Spinal cord (tissue), 10 donors: Measurements from ENCODE around the gene MAFG. TPM values are rescaled to one million over a fixed set of nuclear protein-coding genes. Genes with fewer than 3 reads are reported as not detected.

Experiments
- DNase-seq, 6 donors: peaks; one replicate each; pipeline versions ENCODE4 v3.0.0 to v3.0.0-alpha.2; 2013 to 2015; ENCODE audit warnings: low spot score in 6 of 6, low read depth in 4 of 6
- H3K27ac ChIP-seq: one replicate; pipeline ENCODE4 v1.5.1; 2013; ENCODE audit warnings: low read depth, low read length, control low read depth
- H3K27me3 ChIP-seq: one replicate; pipeline ENCODE4 v1.6.1; 2013; ENCODE audit warnings: low read length; ENCODE audit not compliant: control insufficient read depth, insufficient read depth
- H3K36me3 ChIP-seq: one replicate; pipeline ENCODE4 v1.6.1; 2013; ENCODE audit warnings: low read length; ENCODE audit not compliant: control insufficient read depth, insufficient read depth
- H3K4me1 ChIP-seq: one replicate; pipeline ENCODE4 v1.6.1; 2013; ENCODE audit warnings: low read length; ENCODE audit not compliant: control insufficient read depth, insufficient read depth
- H3K4me3 ChIP-seq: one replicate; pipeline ENCODE4 v1.5.1; 2013; ENCODE audit warnings: low read depth, low read length, control low read depth
- H3K9me3 ChIP-seq: one replicate; pipeline ENCODE4 v1.6.1; 2013; ENCODE audit warnings: low read length; ENCODE audit not compliant: control insufficient read depth, insufficient read depth
- WGBS: methylation state at CpG from one replicate; pipeline ENCODE4 v1.1.5; 2013; ENCODE audit warnings: missing lambda C conversion rate; ENCODE audit not compliant: insufficient coverage; 5-methylcytosine and 5-hydroxymethylcytosine counted together
- polyA plus RNA-seq, 2 donors: library from polyadenylated mRNA; unstranded; fragments of 120-200 nt; gene quantifications; one replicate each; pipeline ENCODE4 v1.2.1, GENCODE V29; 2013; ENCODE audit not compliant: insufficient read length in 2 of 2
- total RNA-seq, 2 donors: library from RNA; depleted of rRNA in 1 of 2; stranded (reverse); fragments of 120-200 nt in 1 of 2; fragments of >200 nt in 1 of 2; gene quantifications; one replicate each; pipeline versions ENCODE4 v1.2.3 to v1.2.4, GENCODE V29; 2013 to 2014
- donor health status: healthy.

Gene MAFG
- total and polyA plus RNA-seq, 4 donors: 10.8 to 24.2 (median 17.2) TPM

DNA sequence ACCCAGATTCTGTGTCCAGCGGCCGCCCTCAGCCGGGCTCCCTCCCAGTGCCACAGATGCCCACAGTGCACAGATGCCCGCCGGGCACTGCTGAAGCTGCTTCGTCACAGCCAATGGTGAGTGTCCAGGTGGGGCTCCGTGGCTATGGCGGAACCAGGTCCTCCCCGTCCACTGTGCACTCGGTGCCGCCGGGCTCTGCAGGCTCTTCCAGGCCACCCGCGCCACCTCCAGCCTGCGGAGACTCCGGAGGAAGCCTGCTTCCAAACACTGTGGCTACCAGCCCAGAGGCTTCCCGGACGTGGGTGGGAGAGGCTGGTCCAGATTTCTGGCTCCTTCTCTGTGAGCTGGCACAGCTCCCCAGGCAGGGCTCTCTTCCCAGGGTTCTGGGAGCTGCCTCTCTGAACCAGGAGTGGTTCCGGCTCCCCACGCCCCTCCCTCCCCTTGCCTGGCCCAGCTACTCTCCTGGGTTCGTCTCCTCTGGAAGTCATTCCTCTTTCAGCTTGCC is 12.4 kb upstream of the MAFG start:
- WGBS: 73% methylated on average over 21 of the region's 21 CpGs
- Histone ChIP-seq H3K36me3 (peaks cover 13% of the 10 kb centered on the region), H3K9me3 (no peaks in the 10 kb centered on the region), H3K4me3 (no peak overlapping the region), H3K27ac (no peak overlapping the region), H3K27me3 (peaks cover 2% of the 10 kb centered on the region), H3K4me1 (peaks cover 55% of the 10 kb centered on the region)
- peak in 1 of 6 donors; percentile 58 for DNase-seq

DNA sequence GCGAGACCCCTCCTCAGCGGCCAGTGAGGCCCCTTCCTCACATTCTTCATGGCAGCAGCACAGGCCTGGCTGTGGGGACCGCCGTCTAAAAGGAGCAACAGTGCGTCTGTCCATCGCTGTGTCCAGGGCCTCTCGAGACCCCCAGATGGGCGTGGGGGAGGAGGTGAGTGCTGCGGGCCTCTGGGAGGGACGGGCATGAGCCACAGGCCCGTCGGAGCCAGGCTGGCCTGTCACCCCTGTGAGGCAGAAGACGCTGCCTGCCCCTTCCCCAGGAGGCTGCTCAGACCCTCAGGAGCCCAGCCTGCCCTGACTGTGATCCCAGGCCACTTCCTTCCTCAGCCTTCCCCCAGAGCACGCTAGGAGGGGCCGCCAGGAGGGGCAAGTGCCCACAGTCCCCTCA is 11.7 kb upstream of the MAFG start:
- Histone ChIP-seq H3K36me3 (peaks cover 20% of the 10 kb centered on the region), H3K4me3 (no peak overlapping the region), H3K27ac (no peak overlapping the region), H3K4me1 (peaks cover 55% of the 10 kb centered on the region), H3K27me3 (peaks cover 2% of the 10 kb centered on the region), H3K9me3 (no peaks in the 10 kb centered on the region)
- WGBS: 71% methylated on average over 13 of the region's 15 CpGs
- no peak for DNase-seq

DNA sequence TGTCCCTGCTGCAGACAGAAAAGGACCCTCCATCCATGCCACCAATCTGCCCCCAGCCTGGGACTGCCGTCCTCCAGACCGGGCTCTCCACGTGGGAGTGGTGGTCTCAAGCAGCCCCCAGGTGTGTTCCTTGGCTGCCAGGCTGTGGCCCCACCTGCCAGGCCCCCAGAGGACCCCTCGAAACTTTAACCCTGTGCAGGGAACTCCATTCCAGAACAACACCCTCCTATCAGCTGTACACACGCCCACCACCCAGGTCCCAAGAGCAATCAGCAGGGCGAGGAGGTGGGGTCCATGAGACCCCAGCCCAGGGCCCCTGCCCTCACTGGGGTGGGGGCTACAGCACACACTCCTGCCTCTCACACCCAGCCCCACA is 8.2 kb upstream of the MAFG start:
- no peak overlapping the region for H3K4me3 ChIP-seq
- 88% methylated on average over 6 of the region's 6 CpGs for WGBS

GRCh38 chr17:81934850-81935708 is 7.5 kb upstream of the MAFG start:
- Histone ChIP-seq H3K4me3 (no peak overlapping the region), H3K4me1 (peaks cover 53% of the 10 kb centered on the region), H3K27ac (no peak overlapping the region), H3K27me3 (no peaks in the 10 kb centered on the region), H3K36me3 (peaks cover 49% of the 10 kb centered on the region), H3K9me3 (no peaks in the 10 kb centered on the region)
- 90% methylated on average over 33 of the region's 38 CpGs for WGBS
- no peak for DNase-seq

More for the DNA sequence above, 8.2 kb upstream of the MAFG start:
- Histone ChIP-seq H3K4me1 (peaks cover 55% of the 10 kb centered on the region), H3K27me3 (no peaks in the 10 kb centered on the region), H3K27ac (no peak overlapping the region), H3K9me3 (no peaks in the 10 kb centered on the region), H3K36me3 (peaks cover 45% of the 10 kb centered on the region)
- no peak for DNase-seq

DNA sequence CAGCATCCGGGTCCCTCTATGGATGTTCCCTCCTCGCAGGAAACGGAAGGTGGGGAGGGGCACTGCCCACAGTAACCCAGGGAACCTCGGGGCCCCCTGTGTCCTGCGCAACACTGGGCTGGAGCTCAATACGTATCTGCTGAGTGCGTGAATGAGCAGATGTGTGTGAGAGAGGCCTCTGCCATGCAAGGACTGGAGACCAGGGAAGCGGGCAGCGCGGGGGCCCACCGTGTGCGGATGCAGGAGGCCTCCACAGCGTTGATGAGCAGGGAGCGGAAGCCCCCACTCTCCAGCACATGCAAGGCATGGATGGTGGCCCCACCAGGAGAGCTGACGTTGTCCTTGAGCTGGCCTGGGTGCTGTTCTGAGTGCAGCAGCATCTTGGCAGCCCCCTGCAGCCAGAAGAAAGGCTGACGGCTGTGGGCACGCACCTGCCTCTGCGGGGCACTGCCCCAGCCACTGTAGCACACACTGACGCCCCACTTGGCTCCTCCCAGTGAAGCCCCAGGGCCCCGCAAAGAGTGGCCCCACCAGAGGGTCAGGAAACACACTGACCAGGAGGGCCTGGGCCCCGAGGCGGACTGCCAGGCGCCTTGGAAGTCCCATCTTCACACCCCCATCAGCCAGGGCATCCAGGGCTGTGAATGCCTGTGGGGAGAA is 6.7 kb upstream of the MAFG start:
- Histone ChIP-seq H3K36me3 (peaks cover 55% of the 10 kb centered on the region), H3K4me1 (peaks cover 49% of the 10 kb centered on the region), H3K27ac (no peak overlapping the region), H3K27me3 (no peaks in the 10 kb centered on the region), H3K4me3 (no peak overlapping the region), H3K9me3 (no peaks in the 10 kb centered on the region)
- DNase-seq: no peak
- 85% methylated on average over 21 of the region's 23 CpGs for WGBS

- Histone ChIP-seq H3K4me1 (peaks cover 56% of the 10 kb centered on the region), H3K4me3 (no peak overlapping the region), H3K36me3 (peaks cover 55% of the 10 kb centered on the region), H3K27me3 (no peaks in the 10 kb centered on the region), H3K27ac (no peak overlapping the region), H3K9me3 (no peaks in the 10 kb centered on the region)
- 93% methylated on average over 12 of the region's 14 CpGs for WGBS
- DNase-seq: no peak
These were observed 5.7 kb upstream of the MAFG start for GRCh38 chr17:81933178-81933699.

GRCh38 chr17:81932333-81932983 is 4.9 kb upstream of the MAFG start:
- H3K36me3 ChIP-seq: peaks cover 55% of the 10 kb centered on the region
- H3K4me3 ChIP-seq: no peak overlapping the region
- no peaks in the 10 kb centered on the region for H3K27me3 ChIP-seq
- H3K27ac ChIP-seq: no peak overlapping the region
- no peak for DNase-seq
- no peaks in the 10 kb centered on the region for H3K9me3 ChIP-seq
- 91% methylated on average over 9 of the region's 9 CpGs for WGBS
- peaks cover 51% of the 10 kb centered on the region for H3K4me1 ChIP-seq

- DNase-seq: no peak
- no peak overlapping the region for H3K4me3 ChIP-seq
- H3K4me1 ChIP-seq: peaks cover 47% of the 10 kb centered on the region
- H3K27ac ChIP-seq: no peak overlapping the region
- 48% methylated on average over 9 of the region's 15 CpGs for WGBS
- H3K9me3 ChIP-seq: no peaks in the 10 kb centered on the region
- peaks cover 55% of the 10 kb centered on the region for H3K36me3 ChIP-seq
- no peaks in the 10 kb centered on the region for H3K27me3 ChIP-seq
These were observed 4.2 kb upstream of the MAFG start for GRCh38 chr17:81931557-81932332.

GRCh38 chr17:81931189-81931556 is 3.6 kb upstream of the MAFG start:
- no peak for DNase-seq
- Histone ChIP-seq H3K27me3 (no peaks in the 10 kb centered on the region), H3K36me3 (peaks cover 55% of the 10 kb centered on the region), H3K27ac (no peak overlapping the region), H3K9me3 (no peaks in the 10 kb centered on the region), H3K4me3 (no peak overlapping the region), H3K4me1 (peaks cover 47% of the 10 kb centered on the region)
- 81% methylated on average over 12 of the region's 13 CpGs for whole genome bisulfite sequencing
